ENCODE measurements around the gene NUDT8.
"Not testable (repeated sequence)": the region's sequence is repeated elsewhere in the genome, so short reads cannot be mapped to it uniquely, and the experiment has no call there.

NUDT8 gene

DNA sequence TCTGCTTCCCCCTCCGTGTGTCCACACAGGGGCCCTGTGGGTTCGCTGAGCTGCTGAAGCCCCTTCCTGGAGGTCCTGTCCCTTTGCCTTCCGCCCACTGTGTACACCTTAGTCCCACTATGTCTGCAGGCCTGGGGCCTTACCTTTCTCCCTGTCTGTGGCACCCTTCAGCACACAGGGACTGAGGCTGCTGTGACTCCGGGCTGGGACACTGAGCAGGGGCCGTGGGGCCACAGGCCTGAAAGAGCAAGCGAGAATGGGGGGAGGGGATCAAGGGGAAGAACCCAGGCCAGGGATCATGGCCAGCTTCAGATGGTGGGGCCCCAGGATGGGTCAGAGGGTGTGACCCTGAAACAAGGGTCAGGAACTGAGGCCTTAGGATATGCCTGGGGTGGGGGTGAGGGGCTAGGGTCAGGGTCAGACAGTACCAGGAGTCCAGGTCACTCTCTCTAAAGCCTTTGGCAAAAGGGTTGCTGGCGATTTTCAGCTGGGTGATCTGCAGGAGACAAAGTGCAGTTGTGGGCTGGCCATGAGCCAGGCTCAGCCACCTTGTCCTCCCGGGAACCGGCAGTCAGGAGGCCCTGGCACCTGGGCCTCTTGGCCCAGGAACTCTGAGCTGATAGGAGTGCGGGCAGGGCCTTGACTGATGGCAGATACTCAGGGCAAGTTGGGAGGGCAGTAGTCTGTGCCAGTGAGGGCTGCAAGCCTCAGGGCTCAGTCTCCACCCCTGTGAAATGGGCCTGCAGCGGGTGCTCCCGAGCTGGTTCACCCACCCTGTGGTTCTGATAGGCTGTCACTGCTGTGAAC, 2.6 kb upstream of the NUDT8 start:
- DNase-seq: no peak
- TF ChIP-seq GATA1 (IDR thresholded peaks at IDR 0.05; ENCODE audit: low read depth, low read length) (no peak), POLR2A (IDR thresholded peaks at IDR 0.05; ENCODE audit: low read length) (no peak)

DNA sequence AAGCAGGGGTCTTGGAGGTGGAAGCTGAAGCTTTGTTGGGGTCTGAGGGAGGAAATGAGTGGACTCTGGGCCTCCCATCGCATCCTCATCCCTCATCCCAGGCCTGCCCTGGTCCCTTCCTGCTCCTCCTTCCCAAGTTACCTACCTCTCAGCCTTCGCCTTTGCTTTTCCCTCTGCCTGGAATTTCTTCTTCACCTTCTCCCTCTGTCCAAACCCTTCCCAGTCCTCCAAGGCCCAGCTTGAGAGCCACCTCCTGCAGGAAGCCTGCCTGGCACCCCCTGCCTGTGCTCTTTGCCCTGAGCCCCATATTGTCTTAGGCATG, 2.1 kb upstream of the NUDT8 start:
- no peak for TF ChIP-seq GATA1 (IDR thresholded peaks at IDR 0.05; ENCODE audit: low read depth, low read length)
- TF ChIP-seq POLR2A (IDR thresholded peaks at IDR 0.05; ENCODE audit: low read length): no peak
- DNase-seq: no peak

DNA sequence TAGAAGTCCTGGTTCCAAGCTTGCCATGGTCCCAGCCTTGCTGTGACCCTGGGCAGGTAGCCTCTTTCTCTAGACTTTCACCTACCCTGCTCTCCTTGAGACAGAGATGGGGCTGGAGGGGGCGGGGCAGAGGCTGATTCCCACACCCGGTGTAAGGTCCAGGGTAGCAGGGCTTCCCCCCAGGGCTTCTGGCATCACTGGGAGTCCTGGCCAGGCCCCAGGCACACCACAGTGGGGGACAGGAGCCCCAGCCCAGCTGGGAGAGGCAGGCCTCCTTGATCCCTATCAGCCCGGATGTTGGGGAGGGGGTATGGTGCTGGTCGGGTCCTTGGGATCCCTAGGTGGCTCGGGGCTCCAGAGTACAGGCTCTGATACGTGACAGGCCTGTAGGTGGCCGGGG, 1.7 kb upstream of the NUDT8 start:
- TF ChIP-seq POLR2A (IDR thresholded peaks at IDR 0.05; ENCODE audit: low read length) (no peak), GATA1 (IDR thresholded peaks at IDR 0.05; ENCODE audit: low read depth, low read length) (no peak)
- no peak for DNase-seq

DNA sequence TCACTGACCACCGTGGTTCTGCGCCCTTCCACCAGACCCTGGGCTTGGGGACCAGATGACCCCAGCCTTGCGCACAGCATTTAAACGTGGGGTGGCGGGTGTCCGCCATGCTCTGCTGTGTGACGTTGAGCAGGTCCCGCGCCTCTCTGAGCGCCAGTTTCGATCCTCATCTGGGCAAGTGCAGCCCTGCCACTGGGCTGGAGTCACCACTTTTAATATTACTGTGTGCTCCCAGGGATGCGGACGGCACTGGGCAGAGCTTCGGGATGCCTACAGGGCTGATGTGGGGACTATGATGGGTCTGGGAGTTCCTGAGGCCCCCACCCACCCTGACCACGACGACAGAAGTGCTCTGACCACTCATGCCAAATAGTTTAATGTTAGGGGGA, 1.2 kb upstream of the NUDT8 start:
- no peak for DNase-seq
- no peak for TF ChIP-seq GATA1 (IDR thresholded peaks at IDR 0.05; ENCODE audit: low read depth, low read length)
- no peak for TF ChIP-seq POLR2A (IDR thresholded peaks at IDR 0.05; ENCODE audit: low read length)

DNA sequence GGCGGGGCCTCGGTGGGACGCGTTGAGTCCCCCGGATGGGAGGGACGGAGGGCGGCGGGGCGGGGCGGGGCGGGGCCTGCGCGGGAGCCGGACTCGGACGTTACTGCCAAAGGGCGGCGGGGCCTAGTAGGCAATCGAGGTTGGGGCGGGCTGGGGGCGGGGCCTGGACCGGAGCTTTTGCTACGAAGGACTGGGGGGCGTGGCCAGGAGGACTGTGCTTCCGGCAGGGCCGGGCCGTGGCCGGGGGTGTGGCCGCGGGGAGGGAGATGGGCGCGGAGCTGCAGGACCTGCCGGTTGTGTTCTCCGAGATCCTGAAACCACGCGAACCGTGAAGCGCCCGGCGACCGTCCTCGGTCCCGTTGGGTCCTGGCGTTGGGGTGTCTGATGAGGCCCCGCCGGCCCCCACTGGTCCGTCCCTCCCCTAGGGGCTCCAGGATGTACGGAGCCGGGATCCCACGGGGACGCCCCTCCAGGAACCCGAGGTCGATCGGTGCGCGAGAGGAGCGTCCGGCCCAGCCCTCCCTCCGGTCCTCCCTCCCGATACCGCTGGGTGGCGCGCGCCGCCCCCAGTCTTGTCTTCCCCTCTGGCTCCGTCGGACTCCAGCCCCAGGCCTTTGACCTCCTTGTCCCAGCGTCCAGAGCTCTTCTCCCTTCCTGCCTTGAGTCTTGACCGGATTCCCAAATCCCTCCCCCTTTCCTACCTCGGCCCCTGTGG, 648 bp upstream of the NUDT8 start:
- peak; percentile 97 to 98 for DNase-seq
- TF ChIP-seq GATA1 (IDR thresholded peaks at IDR 0.05; ENCODE audit: low read depth, low read length): no peak
- no peak for TF ChIP-seq POLR2A (IDR thresholded peaks at IDR 0.05; ENCODE audit: low read length)

DNA sequence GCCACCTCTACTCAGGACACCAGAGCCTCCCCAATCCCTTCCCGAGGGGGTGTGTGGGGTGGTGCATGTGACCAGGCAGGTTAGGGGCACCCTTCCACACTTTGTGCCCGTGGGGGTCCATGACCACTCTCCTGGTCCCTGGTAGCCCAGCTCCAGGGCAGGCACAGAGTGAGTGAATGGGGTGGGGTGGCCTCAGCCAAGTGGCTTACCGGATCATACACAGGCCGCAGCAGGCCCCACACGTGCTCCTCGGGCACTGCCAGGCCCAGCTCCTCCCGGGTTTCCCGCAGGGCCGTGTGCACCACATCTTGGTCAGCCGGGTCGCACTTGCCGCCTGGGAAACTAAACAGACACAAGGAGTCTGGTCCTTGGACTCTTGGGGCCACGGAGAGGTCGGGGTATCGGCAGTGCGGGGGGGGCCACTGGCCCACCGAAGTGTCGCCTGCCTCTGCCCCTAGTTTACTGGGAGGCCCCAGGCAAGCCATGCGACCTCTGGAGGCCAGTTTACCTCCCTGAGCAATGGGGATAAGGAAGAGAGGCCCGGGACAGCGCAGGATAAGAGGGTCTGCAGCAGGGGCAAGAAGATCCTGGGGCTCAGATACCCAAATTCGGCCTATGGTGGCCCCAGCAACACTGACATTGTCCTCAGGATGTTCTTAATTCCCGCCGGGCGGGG, 889 bp downstream of the NUDT8 start:
- no peak for TF ChIP-seq POLR2A (IDR thresholded peaks at IDR 0.05; ENCODE audit: low read length)
- TF ChIP-seq GATA1 (IDR thresholded peaks at IDR 0.05; ENCODE audit: low read depth, low read length): no peak
- no peak for DNase-seq

DNA sequence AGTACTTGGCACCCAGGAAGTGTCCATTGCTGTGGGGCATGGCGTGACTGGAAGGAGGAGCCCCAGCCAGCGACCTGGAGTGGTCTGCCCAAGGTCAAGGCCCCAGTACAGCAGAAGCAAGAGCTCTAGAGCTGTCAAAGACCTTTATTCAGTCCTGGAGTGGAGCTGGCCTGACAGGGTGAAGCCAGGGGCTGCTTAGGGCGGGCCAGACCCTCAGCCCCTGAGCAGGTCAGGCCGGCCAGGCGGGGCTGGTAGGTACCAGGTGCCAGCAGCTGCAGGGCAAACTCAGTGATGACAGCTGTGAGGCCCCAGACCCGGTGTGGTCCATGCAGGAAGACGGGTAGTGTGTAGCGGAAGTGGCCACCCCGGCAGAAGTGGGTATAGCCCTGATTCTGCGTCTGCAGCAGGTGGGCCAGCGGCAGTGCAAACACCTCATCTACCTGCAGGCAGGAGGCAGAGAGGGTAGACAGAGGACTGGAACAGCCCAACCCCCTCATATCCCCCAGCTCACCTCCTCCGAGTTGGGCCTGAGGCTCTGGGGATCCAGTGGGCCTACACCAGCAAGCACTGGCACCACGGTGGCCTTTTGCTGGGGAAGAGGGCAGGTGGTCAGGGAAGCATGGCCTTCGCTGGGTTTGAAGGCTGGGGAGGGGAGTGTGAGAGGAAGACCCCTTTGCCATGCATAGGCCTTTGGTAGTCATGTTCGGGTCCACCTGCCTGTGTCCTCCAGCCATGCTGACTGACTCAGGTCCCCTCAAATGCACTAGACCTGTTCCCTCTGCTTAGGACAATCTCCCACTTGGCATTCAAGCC, 1.7 kb downstream of the NUDT8 start:
- no peak for DNase-seq
- TF ChIP-seq POLR2A (IDR thresholded peaks at IDR 0.05; ENCODE audit: low read length) (no peak), GATA1 (IDR thresholded peaks at IDR 0.05; ENCODE audit: low read depth, low read length) (no peak)

DNA sequence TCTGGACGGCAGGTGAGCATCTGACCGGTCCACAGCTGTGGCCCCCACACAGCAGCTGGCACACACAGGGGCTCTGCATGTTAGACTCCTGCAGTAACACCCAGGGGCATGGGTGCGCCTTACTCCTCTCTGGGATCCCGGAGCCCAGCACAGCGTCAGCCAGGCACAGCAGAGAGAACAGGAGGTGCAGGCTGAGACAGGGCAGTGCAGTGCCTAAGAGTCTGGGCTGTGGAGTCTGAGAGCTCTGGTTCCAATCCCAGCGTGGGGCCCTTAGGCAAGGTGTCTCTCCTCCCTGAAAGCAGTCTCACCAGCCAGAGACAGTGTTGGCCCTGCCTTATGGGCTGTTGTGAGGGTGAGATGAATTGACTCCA, 2.3 kb downstream of the NUDT8 start:
- no peak for TF ChIP-seq POLR2A (IDR thresholded peaks at IDR 0.05; ENCODE audit: low read length)
- no peak for TF ChIP-seq GATA1 (IDR thresholded peaks at IDR 0.05; ENCODE audit: low read depth, low read length)
- no peak for DNase-seq

DNA sequence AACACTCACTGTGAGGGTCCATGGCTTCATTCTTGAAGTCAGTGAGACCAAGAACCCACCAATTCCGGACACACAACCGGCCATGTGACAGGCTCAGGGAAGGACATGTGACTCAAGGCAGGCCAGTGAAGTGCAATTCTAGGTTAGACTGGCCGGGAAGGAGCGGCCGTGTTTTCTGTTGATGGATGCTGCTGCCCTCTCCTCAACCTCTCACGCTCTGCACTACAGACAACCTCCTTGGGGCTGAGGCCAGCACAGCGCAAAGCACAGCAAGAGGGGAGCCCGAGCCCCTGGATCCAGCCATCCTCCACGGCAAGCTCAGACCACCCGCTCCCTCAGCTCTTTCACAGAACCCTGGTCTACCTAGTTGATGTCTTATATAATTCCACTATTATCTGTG, 2.8 kb downstream of the NUDT8 start:
- DNase-seq: no peak

DNA sequence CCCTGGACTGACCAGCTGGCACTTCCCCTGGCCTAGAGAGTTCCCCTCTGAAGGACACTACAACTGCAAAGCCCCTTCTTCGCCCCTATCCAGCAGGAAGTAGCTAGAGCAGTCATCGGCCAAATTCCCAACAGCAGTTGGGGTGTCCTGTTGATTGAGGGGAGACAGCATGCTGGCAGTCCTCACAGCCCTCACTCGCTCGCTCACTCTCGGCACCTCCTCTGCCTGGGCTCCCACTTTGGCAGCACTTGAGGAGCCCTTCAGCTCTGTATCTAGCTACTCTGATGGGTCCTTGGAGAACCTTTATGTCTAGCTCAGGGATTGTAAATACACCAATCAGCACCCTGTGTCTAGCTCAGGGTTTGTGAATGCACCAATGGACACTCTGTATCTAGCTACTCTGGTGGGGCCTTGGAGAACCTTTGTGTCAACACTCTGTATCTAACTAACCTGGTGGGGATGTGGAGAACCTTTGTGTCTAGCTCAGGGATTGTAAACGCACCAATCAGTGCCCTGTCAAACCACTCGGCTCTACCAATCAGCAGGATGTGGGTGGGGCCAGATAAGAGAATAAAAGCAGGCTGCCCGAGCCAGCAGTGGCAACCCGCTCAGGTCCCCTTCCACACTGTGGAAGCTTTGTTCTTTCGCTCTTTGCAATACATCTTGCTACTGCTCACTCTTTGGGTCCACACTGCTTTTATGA, 3.5 kb downstream of the NUDT8 start:
- not testable (repeated sequence) for DNase-seq

More for the DNA sequence above, 2.8 kb downstream of the NUDT8 start:
- no peak for TF ChIP-seq POLR2A (IDR thresholded peaks at IDR 0.05; ENCODE audit: low read length)
- no peak for TF ChIP-seq GATA1 (IDR thresholded peaks at IDR 0.05; ENCODE audit: low read depth, low read length)

DNA sequence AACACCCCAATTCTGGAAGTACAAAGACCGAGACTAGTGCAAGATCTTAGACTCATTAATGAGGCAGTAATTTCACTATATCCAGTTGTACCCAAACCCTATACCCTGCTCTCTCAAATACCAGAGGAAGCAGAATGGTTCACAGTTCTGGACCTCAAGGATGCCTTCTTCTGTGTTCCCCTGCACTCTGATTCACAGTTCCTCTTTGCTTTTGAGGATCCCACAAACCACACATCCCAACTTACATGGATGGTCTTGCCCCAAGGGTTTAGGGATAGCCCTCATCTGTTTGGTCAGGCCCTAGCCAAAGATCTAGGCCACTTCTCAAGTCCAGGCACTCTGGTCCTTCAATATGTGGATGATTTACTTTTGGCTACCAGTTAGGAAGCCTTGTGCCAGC, 5.9 kb downstream of the NUDT8 start:
- DNase-seq: not testable (repeated sequence)

DNA sequence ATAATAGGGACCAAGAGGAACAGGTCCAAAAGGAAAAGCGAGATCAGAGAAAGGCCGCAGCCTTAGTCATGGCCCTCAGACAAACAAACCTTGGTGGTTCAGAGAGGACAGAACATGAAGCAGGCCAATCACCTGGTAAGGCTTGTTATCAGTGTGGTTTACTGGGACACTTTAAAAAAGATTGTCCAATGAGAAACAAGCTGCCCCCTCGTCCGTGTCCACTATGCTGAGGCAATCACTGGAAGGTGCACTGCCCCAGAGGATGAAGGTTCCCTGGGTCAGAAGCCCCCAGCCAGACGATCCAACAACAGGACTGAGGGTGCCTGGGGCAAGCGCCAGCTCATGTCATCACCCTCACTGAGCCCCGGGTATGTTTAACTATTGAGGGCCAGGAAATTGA, 6.8 kb downstream of the NUDT8 start:
- not testable (repeated sequence) for DNase-seq

DNA sequence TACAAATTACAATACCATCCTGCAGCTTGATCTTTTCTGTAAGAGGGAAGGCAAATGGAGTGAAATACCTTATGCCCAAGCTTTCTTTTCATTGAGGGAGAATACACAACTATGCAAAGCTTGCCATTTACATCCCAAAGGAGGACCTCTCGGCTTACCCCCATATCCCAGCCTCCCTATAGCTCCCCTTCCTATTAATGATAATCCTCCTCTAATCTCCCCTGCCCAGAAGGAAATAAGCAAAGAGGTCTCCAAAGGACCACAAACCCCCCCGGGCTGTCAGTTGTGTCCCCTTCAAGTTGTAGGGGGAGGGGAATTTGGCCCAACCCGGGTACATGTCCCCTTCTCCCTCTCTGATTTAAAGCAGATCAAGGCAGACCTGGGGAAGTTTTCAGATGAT, 7.8 kb downstream of the NUDT8 start:
- DNase-seq: not testable (repeated sequence)

DNA sequence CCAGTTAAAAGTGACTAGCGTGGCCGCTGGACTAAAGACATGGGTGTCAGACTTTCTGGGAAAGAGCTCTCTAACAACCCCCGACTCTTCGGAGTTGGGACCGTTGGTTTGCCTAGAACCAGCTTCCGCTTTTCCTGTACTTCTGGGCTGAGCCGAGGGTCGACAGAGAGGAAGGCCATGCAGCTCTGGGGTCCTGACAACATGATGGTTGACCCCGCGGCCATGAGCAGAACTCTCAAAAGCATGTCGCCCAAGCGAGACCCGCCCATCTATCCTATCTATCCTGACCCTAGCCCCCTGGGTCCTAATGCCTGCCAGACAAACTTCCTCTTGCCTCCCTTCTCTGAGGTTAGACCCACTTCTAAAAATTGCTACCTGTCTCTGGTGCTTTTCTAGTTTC, 9.1 kb downstream of the NUDT8 start:
- DNase-seq: not testable (repeated sequence)

DNA sequence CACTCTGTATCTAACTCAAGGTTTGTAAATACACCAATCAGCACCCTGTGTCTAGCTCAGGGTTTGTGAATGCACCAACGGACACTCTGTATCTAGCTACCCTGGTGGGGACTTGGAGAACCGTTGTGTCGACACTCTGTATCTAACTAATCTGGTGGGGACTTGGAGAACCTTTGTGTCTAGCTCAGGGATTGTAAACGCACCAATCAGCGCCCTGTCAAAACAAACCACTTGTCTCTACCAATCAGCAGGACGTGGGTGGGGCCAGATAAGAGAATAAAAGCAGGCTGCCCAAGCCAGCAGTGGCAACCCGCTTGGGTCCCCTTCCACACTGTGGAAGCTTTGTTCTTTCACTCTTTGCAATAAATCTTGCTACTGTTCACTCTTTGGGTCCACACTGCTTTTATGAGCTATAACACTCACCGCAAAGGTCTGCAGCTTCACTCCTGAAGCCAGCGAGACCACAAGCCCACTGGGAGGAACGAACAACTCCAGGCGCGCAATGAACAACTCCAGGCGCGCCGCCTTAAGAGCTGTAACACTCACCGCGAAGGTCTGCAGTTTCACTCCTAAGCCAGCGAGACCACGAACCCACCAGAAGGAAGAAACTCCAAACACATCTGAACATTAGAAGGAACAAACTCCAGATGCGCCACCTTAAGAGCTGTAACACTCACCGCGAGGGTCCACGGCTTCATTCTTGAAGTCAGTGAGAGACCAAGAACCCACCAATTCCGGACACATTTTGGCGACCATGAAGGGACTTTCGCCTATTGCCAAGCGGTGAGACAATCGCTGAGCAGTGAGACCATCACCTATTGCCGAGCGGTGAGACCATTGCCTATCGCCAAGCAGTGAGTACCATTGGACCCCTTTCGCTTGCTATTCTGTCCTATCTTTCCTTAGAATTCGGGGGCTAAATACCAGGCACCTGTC, 9.8 kb downstream of the NUDT8 start:
- not testable (repeated sequence) for DNase-seq

DNA sequence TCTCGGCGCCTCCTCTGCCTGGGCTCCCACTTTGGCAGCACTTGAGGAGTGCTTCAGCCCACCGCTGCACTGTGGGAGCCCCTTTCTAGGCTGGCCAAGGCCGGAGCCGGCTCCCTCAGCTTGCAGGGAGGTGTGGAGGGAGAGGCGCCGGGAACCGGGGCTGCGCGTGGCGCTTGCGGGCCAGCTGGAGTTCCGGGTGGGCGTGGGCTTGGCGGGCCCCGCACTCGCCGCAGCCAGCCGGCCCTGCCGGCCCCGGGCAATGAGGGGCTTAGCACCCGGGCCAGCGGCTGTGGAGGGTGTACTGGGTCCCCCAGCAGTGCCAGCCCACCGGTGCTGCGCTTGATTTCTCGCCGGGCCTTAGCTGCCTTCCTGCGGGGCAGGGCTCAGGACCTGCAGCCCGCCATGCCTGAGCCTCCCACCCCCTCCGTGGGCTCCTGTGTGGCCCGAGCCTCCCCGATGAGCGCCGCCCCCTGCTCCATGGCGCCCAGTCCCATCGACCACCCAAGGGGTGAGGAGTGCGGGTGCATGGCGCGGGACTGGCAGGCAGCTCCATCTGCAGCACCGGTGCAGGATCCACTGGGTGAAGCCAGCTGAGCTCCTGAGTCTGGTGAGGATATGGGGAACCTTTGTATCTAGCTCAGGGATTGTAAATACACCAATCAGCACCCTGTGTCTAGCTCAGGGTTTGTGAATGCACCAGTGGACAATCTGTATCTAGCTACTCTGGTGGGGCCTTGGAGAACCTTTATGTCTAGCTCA, 10.7 kb downstream of the NUDT8 start:
- DNase-seq: not testable (repeated sequence)

All from erythroblast (primary cell).